GM19455 (cell line): ENCODE data around the gene HNRNPA2B1.
"Not testable (repeated sequence)": the region's sequence is repeated elsewhere in the genome, so short reads cannot be mapped to it uniquely, and the experiment has no call there.

Experiments used
- ATAC-seq: cut with Tn5 transposase; IDR thresholded peaks from one replicate; pipeline ENCODE4 v1.9.1; 2021; ENCODE audit not compliant: unreplicated experiment

The HNRNPA2B1 gene

DNA sequence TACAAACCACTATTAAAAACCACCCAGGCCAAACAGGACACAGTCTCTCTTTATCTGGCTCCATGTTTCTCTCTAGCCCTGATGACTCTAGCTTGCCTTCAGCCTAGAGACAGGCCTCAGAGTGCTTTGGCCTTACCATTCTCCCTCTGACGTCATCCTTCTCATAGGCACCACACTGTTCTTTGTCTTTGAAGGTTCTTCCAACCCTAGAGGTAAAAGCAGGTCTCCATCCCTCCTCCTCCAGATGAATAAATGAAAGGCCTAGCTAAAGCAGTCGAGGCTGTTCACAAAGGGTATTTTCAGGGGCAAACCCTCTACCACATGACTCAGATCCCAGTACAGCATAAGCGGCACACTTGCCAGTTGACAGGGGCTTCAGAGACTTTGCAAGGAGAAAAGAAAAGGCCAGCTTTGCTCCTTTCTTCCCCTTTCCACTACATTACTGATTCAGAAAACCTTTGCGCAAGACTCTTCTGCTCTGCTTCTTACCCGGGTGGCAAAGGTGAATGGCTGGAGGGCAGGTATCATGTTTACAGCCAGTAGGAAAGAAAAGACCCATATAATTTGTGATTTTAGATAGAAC, 33.8 kb downstream of the HNRNPA2B1 start:
- ATAC-seq: no peak

DNA sequence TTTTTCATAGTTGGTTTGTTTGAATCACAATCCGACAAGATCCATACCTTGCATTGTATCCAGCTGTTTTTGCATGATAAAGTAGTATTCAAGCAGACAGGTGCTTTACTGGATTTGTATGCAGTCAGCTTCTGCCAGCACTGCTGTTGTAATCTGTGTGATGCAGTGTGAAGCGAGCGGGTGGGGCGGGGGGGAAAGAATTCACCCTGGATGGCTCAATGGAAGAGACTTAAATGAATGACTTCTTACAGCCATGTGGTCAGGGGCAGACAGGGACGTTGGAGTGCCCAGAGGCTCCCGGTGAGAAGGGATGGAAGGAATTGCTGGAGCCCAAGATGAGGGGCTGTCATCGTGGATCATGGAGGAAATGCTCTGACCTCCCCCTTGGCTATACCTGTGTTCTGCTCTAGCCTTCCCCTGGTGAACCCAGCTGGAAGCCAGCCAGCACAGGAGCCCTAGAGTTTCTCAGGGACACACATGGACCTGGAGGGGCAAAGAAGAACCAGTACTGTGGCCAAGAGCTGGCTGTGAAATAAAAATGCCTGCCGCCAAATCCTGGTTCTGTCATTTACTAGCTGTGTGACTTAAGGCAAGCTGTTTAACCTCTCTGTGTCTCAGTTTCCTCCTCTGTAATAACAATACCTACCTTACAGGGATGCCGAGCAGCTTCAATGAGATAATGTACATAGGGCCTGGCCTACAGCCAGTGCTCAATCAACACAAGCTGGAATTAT, 34.4 kb downstream of the HNRNPA2B1 start:
- no peak for ATAC-seq

DNA sequence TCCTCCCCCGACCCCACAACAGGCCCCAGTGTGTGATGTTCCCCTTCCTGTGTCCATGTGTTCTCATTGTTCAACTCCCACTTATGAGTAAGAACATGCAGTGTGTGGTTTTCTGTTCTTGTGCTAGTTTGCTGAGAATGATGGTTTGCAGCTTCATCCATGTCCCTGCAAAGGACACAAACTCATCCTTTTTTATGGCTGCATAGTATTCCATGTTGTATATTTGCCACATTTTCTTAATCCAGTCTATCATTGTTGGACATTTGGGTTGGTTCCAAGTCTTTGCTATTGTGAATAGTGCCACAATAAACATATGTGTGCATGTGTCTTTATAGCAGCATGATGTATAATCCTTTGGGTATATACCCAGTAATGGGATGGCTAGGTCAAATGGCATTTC, 36.7 kb downstream of the HNRNPA2B1 start:
- ATAC-seq: not testable (repeated sequence)

GRCh38 chr7:26162431-26162830, 38.1 kb downstream of the HNRNPA2B1 start:
- ATAC-seq: no peak

DNA sequence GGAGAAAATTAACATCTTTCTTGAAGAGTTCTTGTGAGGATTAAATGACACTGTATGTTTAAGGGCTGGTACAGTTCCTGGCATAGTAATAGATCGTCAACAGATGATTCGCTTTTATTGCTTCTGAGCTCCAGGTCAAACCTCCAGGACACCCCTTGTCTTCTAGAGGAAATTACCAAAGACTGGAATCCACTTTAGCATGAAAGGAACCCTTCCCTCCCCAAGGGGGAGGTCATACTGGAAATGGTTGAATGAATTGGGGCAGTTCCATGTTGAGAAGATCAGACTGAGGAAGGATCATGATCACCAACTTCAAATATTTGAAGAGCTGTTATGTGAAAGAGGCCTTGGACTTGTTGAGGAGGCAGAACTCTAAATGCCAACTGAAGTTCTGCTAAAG, 39.6 kb downstream of the HNRNPA2B1 start:
- no peak for ATAC-seq

DNA sequence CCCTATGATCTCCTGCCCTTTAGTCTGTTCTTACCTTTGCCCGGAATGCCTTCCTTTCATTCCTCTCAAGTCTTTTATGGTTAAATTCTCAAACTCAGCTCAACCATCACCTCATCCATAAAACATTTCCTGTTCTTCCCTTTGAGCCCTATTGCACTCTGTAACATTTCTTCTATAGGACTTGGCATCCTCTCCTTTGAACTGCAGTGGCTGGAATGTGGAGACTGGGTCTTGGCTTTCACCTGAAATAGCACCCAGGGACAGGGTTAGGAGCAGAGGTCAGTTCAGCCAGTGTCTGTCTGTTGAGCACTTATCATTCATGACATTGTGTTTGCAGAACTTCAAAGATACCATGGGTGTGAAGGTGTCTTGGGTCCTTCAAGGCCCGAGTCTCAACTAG, 41.3 kb downstream of the HNRNPA2B1 start:
- no peak for ATAC-seq

DNA sequence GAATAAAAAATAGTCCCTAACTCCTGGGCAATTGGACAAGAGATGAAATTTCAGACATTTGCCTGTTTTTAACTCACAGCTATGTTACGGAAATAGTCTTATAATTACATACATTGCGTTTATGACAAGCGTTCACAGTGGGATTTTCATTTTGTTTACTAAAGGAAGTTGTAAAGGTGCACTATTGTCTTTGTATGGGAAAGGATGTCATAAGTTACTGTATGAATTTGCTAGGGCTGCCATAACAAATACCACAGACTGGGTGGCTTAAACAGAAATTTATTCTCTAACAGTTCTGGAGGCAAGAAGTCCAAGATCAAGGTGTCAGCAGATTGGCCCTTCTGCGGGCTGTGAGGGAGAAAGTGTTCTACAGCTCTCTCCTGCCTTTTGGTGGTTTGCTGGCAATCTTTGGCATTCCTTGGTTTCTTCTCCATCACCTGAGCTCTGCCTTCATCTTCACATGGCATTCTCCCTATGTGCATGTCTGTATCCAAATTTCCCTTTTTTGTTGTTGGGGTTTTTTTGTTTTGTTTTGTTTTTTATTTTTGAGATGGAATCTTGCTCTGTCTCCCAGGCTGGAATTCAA, 42.9 kb downstream of the HNRNPA2B1 start:
- ATAC-seq: no peak

GRCh38 chr7:26156451-26157420, 43.8 kb downstream of the HNRNPA2B1 start:
- ATAC-seq: no peak

DNA sequence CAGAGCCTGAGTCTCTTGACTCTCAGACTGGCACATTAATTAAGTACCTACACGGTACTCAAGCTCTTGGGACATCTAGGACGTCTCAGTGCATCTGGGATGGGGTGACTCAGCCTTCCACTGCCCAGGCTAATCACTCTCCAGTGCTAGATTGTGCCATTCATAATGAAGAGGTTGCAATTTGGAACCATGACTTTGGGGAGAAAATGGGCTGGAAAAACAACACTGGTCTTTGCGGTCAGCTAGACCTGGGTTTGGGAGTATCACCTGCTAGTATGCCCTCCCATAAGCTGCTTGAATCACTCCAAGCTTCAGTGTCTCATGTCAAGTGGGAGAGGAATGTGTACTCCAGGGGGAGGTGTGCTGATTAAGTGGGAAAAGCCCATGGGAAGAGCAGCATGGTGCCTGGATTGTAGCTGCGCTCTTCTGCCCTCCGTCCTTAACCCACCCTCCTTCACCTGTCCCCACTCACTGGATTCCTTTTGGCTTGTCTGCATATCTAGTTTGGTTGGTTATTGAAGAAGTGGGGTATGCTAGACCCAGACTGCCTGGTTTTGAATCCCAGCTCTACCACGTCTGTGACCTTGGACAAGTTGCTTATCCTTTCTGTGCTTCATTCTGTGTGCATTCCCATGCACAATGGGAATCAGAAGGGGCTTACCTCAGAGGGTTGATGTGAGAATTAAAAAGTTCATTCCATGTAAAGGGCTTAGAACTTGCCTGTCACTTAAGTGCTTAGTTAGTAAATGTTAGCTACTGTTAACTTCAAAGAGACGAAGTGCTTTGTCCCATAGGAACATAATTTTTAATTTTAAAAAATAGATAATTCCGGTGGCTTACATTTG, 44.8 kb downstream of the HNRNPA2B1 start:
- ATAC-seq: no peak

GRCh38 chr7:26153823-26154783, 46.4 kb downstream of the HNRNPA2B1 start:
- no peak for ATAC-seq

GRCh38 chr7:26153241-26153822, 47.2 kb downstream of the HNRNPA2B1 start:
- ATAC-seq: no peak

DNA sequence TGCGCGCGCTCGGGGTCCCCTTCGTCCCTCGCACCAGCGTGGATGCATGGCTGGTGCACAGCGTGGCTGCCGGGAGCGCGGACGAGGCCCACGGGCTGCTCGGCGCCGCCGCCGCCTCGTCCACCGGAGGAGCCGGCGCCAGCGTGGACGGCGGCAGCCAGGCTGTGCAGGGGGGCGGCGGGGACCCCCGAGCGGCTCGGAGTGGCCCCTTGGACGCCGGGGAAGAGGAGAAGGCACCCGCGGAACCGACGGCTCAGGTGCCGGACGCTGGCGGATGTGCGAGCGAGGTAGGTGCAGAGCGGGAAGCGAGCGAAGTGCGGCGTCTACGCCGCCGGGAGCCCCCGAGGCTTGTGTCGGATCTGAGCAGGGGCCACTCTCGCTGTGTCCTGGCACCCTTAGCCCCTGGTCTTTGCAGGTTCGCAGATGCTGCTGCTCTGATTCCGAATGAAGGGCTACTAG, 47.7 kb downstream of the HNRNPA2B1 start:
- peak; percentile 41 for ATAC-seq

- peak; percentile 75 for ATAC-seq
These were observed 48.4 kb downstream of the HNRNPA2B1 start, which contains the start of gene NFE2L3 for GRCh38 chr7:26151953-26152781. NFE2L3 (plus strand) TSS chr7:26152198; CDS start chr7:26152499, 301 bp downstream.

DNA sequence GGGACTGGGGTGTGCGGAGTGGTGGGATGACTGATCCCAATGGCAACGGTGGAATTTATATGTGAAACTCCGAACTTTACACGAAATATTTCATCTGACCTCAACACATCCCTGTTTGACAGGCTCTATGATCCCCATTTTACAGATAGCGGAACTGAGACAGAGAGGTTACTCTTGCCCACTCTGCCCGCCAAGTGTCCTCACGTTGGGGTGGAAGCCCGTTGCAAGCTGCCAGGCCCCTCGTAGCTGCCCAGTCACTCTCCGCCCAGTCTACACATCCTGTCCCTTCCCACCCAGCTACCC, 48.9 kb downstream of the HNRNPA2B1 start:
- no peak for ATAC-seq

- no peak for ATAC-seq
These were observed 49.5 kb downstream of the HNRNPA2B1 start for GRCh38 chr7:26151096-26151495.

DNA sequence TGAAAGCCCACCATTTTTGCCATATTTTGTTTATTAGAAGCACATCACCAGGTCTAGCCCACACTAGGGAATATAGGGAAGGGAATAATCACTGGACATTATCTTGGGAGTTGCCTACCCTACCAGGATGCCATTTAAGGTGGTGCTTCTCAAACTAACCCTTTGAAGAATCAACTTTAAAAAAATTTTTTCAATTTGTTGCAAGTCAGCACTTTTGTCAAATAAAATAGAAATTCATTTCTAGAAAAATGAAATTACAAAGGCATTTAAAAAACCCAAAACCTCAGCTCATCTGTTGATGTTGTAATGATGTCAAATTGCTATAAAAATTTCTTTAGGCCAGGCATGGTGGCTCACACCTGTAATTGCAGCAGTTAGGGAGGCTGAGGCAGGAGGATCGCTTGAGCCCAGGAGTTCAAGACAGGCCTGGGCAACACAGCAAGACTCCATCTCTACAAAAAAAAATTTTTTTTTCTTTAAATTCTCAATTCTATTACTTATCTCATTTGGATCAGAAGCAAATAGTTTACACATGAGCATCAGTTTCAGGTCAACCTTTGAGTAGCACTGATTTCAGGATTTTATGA, 51.1 kb downstream of the HNRNPA2B1 start:
- no peak for ATAC-seq

DNA sequence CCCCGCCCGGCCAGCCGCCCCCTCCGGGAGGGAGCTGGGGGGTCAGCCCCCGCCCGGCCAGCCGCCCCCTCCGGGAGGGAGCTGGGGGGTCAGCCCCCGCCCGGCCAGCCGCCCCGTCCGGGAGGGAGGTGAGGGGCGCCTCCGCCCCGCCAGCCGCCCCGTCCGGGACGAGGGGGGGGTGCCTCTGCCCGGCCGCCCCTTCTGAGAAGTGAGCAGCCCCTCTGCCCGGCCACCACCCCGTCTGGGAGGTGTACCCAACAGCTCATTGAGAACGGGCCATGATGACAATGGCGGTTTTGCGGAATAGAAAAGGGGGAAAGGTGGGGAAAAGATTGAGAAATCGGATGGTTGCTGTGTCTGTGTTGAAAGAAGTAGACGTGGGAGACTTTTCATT, 52.2 kb downstream of the HNRNPA2B1 start:
- ATAC-seq: not testable (repeated sequence)
